Activated T-cell treated with anti-CD3 and anti-CD28 coated beads, Interleukin-2, amount 50 U/mL, for 72 hours (primary cell): ENCODE data around the gene CDK1. TPM values are rescaled to one million over a fixed set of nuclear protein-coding genes. Genes with fewer than 3 reads are reported as not detected.
"Not testable (repeated sequence)": the region's sequence is repeated elsewhere in the genome, so short reads cannot be mapped to it uniquely, and the experiment has no call there.

Experiments used
- ATAC-seq, 2 donors: fragments of 150-1000 bp; cut with Tn5 transposase; replicated peaks in 1 of 2; 2 replicates each; pipeline ENCODE4 v1.10.0; 2021; ENCODE audit warnings: moderate library complexity in 2 of 2, mild to moderate bottlenecking in 1 of 2
- DNase-seq, 2 donors: peaks; one replicate each; pipeline ENCODE4 v3.0.0; 2021 to 2022; ENCODE audit warnings: mixed read lengths in 1 of 2
- H3K27ac Mint-ChIP-seq: one replicate; pipeline ENCODE4 v1.8.0; 2022; ENCODE audit warnings: mild to moderate bottlenecking, moderate library complexity, mixed read lengths
- H3K27me3 Mint-ChIP-seq: one replicate; pipeline ENCODE4 v1.8.0; 2022; ENCODE audit warnings: low read depth, mixed read lengths
- H3K36me3 Mint-ChIP-seq, 2 donors: one replicate each; pipeline ENCODE4 v1.8.0; 2022; ENCODE audit warnings: mixed read lengths in 2 of 2, mild to moderate bottlenecking in 1 of 2; ENCODE audit not compliant: insufficient read depth in 2 of 2
- H3K4me1 Mint-ChIP-seq: one replicate; pipeline ENCODE4 v1.8.0; 2022; ENCODE audit warnings: low read depth, mixed read lengths
- H3K4me3 Mint-ChIP-seq, 2 donors: one replicate each; pipeline ENCODE4 v1.8.0; 2022; ENCODE audit warnings: mild to moderate bottlenecking in 2 of 2, mixed read lengths in 2 of 2, moderate library complexity in 2 of 2
- H3K9me3 Mint-ChIP-seq, 2 donors: one replicate each; pipeline ENCODE4 v1.8.0; 2022; ENCODE audit warnings: mixed read lengths in 2 of 2
- total RNA-seq, 2 donors: library from RNA; stranded (reverse); gene quantifications; one replicate each; pipeline ENCODE4 v1.2.3, GENCODE V29; 2022

The CDK1 gene
- total RNA-seq, 2 donors from 2014 or later, result 109 to 130 TPM

DNA sequence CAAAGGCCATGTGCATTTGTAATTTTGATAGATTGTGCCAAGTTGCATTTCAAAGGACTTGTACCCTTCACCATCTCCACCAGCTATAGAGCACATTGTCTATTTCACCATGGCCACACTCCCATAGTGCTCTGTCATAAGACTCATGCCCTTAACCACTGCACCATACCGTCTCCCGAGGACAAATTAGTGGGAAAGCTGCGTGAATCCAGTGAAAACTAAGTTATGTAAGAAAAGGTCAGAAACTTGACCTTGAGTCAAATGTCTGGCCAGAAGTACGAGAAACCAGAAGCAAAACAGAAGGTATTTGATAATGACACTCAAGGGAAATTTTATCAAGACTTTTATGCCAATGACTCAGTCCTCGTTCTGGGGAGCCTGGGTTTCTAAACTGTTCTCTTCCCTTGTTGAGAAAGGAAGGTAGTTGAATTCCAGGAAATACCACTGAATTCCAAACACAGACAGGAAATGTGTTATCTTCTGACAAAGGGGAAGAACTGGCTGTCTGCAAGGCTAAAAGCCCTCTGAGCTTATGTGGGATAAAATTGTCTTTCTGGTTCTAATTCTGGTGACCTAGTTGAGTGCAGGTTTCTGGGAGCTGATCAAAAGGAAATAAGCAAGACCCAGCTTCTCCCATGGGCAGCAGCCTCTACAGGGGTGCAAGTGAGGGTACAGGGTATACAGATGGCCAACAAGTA lies 49.7 kb downstream of the CDK1 start:
- H3K4me3 Mint-ChIP-seq, result no peak overlapping the region
- H3K36me3 Mint-ChIP-seq, result no peaks in the 10 kb centered on the region
- H3K27ac Mint-ChIP-seq, result no peak overlapping the region
- DNase-seq, result no peak
- ATAC-seq, result no peak
- peaks cover 9% of the 10 kb centered on the region for H3K4me1 Mint-ChIP-seq
- no peaks in the 10 kb centered on the region for H3K9me3 Mint-ChIP-seq
- peaks cover 6% of the 10 kb centered on the region for H3K27me3 Mint-ChIP-seq

- DNase-seq (no peak), ATAC-seq (no peak)
- Mint-ChIP-seq H3K36me3 (no peaks in the 10 kb centered on the region), H3K4me3 (no peak overlapping the region), H3K27ac (no peak overlapping the region), H3K9me3 (no peaks in the 10 kb centered on the region), H3K4me1 (peaks cover 9% of the 10 kb centered on the region), H3K27me3 (peaks cover 6% of the 10 kb centered on the region)
These were observed 50.2 kb downstream of the CDK1 start for GRCh38 chr10:60828489-60828852.

- not testable (repeated sequence) for H3K9me3 Mint-ChIP-seq, H3K27ac Mint-ChIP-seq, ATAC-seq, H3K4me3 Mint-ChIP-seq, H3K36me3 Mint-ChIP-seq, DNase-seq, H3K27me3 Mint-ChIP-seq, H3K4me1 Mint-ChIP-seq
These were observed 53.9 kb downstream of the CDK1 start for GRCh38 chr10:60832136-60832535.

GRCh38 chr10:60834401-60834800 lies 56.1 kb downstream of the CDK1 start:
- no peak overlapping the region for H3K4me3 Mint-ChIP-seq
- no peak overlapping the region for H3K27ac Mint-ChIP-seq

DNA sequence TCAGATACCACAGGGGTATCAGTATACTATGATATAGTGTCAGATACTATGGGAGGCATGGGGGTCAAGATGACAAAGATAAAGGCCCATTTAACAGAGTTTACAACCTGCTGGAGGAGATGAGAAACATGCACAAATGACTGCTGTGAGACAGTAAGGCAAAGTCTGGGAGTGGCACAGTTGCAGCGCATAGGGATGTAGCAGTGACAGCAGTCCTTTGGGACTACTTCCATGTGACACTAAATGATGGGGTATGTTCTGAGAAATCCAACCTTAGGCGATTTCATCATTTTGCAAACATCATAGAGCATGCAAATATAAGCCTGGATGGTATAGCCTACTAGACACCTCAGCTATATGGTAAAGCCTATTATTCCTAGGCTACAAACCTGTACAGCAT lies 56.8 kb downstream of the CDK1 start:
- no peak for ATAC-seq
- no peak for DNase-seq
- H3K4me1 Mint-ChIP-seq, result no peaks in the 10 kb centered on the region

More at GRCh38 chr10:60834401-60834800, 56.1 kb downstream of the CDK1 start:
- H3K4me1 Mint-ChIP-seq, result no peaks in the 10 kb centered on the region
- H3K36me3 Mint-ChIP-seq, result no peaks in the 10 kb centered on the region
- DNase-seq (no peak), ATAC-seq (no peak)
- H3K27me3 Mint-ChIP-seq, result peaks cover 10% of the 10 kb centered on the region
- H3K9me3 Mint-ChIP-seq, result no peaks in the 10 kb centered on the region

DNA sequence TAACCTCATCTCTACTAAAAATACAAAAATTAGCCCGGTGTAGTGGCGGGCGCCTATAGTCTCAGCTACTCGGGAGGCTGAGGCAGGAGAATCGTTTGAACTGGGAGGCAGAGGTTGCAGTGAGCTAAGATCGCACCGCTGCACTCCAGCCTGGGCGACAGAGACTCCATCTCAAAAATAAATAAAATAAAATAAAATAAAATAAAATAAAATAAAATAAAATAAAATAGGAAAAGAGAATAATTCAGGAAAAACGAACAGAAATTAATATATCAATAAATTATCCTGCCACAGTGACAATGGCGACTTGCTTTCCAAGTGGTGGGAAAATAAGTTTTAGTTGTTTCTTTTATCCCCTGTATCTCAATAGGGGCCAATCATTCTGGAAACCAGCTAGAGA lies 62.9 kb downstream of the CDK1 start:
- not testable (repeated sequence) for H3K27ac Mint-ChIP-seq, ATAC-seq, H3K4me3 Mint-ChIP-seq, H3K36me3 Mint-ChIP-seq, H3K4me1 Mint-ChIP-seq, H3K9me3 Mint-ChIP-seq, DNase-seq
- peaks cover 16% of the 10 kb centered on the region for H3K27me3 Mint-ChIP-seq

More for the DNA sequence above, 56.8 kb downstream of the CDK1 start:
- Mint-ChIP-seq H3K9me3 (no peaks in the 10 kb centered on the region), H3K27me3 (peaks cover 10% of the 10 kb centered on the region), H3K4me3 (no peak overlapping the region), H3K27ac (no peak overlapping the region), H3K36me3 (no peaks in the 10 kb centered on the region)

DNA sequence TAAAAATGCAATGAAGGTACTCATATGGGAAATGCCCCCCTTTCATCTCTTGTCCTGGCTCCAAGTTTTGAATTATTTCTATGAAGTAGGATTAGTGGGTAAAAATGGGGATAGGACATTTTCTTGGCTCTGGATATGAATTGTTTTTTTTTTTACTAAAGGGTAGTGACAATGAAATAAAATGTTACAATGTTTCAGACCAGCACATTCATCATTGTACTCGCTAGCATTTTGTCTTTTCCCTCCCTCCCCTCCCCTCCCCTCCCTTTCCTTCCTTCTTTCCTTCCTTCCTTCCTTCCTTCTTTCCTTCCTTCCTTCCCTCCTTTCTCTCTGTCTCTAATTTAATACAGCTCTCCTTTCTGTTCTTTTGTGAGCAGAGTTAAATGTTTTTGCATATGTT lies 64.4 kb downstream of the CDK1 start:
- Mint-ChIP-seq H3K36me3 (no peaks in the 10 kb centered on the region), H3K27ac (no peak overlapping the region), H3K4me1 (no peaks in the 10 kb centered on the region), H3K9me3 (no peaks in the 10 kb centered on the region), H3K4me3 (no peak overlapping the region), H3K27me3 (peaks cover 16% of the 10 kb centered on the region)
- ATAC-seq (no peak), DNase-seq (no peak)

Other genes with a start within 250 kb of the CDK1 start
- gene RHOBTB1, start 165.7 kb downstream of the CDK1 start, total RNA-seq, result under 1 TPM in 1 of 2 donors, not detected in 1; 0.77 TPM